ENCODE results near the gene IL1RAP.
"Not testable (repeated sequence)": the region's sequence is repeated elsewhere in the genome, so short reads cannot be mapped to it uniquely, and the experiment has no call there.

The IL1RAP gene

DNA sequence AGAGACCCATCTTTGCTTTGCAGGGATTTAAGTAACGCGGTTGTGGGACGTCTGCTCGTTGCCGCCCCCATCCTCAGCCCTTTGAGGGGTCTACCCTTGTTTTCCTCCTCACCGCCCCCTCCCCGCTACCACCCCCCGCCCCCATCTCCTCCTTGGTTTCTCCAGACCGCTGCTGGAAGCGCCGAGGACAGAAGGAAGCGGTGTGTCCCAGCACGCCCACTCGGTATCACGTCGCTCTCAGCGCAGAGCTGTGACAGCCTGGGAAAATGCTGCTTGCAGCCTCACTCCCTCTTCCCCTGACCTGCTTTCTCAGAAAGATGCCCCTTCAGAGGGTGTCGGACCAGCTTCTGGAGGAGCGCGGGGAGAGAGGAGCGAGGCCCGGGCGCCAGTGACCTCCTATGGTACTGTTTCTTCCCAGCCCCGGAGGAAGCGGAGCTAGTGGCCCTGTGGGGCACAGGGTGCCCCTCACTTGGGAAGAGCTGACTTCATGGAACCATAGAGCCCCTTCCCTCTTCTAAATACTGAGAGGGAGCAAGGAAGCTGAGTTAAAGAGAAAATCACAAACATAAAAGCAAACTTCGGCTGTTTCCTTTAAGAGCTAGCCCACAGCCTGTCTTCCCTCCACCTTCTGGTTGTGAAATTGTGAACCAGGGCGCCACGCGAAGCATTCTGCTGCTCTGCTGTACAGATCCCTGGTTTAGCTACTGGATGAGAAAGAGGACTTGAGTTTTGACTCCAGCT lies 698 bp downstream of the IL1RAP start:
- no peak for DNase-seq

DNA sequence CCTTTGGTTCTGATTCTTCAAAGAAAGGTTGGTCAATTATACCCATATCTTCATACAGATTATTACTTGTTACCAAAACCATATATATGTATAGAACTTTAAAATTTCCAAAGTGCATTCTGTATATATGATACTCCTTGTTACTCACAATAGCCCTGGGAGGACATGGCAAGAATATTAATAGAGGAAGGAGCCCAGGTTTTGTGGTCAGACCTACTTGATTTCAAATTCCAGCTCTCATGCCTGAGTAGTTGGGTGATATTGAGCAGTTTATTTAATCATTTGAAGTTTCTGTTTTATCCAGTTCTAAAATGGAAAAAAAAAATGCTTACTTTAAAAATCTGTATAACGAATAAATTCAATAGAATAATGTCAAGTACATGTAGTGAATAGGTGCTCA lies 2.5 kb downstream of the IL1RAP start:
- no peak for DNase-seq

DNA sequence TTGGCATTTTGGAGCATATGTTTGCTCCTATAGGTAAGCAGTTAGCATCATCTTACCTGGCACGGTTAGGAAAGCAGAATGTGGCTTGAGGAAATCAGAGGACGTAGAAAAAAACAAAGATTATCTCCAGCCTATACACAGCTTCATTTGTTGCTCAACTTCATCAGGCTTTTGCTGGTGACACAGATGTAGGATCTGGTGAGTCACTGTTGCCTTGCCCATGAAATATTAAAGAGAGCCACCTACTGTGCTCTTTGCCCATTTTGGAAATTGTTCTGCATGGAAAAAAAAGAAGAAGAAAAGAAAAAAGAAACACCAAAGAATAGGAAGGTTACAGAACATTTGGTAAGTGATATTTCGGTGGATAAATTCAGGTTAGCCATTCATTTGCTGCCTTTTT lies 3.8 kb downstream of the IL1RAP start:
- no peak for DNase-seq

DNA sequence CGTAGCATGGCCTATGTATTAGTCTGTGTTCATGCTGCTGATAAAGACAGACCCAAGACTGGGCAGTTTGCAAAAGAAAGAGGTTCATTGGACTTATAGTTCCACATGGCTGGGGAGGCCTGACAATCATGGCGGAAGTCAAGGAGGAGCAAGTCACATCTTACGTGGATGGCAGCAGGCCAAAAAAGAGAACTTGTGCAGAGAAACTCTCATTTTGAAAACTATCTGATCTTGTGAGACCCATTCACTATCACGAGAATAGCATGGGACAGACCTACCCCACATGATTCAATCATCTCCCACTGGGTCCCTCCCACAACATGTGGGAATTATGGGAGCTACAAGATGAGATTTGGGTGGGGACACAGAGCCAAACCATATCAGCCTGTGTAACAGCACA lies 4.6 kb downstream of the IL1RAP start:
- DNase-seq: not testable (repeated sequence)

DNA sequence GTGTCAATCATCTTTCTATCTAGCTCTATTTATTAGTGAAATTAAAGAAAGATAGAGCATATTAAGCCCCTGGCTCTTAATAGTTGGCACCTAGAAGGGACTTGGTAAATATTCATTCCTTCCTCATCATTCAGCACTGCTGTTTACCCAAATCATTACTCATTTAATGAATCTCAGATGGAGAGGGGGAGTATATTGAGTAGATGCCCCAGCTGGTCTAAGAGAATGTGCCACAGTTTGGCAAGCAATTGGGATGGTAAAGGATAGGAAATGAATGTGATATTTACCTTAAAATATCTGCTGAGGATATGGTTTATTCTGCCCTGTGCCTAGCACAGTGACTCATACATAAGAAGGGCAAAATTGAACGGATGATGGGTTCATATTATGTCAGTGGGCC lies 6.0 kb downstream of the IL1RAP start:
- no peak for DNase-seq

- no peak for DNase-seq
Measured at GRCh38 chr3:190521998-190522397, 8.1 kb downstream of the IL1RAP start.

DNA sequence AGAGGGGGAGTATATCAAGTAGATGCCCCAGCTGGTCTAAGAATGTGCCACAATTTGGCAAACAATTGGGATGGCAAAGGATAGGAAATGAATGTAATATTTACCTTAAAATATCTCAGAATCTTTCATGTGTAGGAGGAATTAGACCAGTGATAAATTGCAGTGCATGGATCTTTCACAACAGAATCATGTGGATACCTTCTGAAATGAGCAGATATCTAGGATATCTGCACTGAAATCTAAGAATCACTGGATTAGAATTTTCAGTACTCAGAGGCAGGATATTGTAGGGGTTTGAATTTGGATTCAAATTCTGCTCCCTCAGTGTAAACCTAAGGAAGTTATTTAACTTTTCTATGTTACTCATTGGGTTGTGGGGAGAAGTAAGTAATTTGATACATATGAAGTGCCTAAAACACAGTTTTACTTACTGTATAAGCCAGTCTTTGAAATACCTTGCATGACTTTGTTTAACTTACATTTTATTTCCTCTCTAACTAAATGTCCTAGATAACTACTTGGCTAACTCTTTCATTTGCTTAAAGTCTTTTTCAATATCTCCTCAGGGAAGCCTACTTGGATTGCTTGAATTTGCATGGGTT lies 8.8 kb downstream of the IL1RAP start:
- DNase-seq: no peak

GRCh38 chr3:190524942-190525341 lies 11.1 kb downstream of the IL1RAP start:
- DNase-seq: no peak

- DNase-seq: no peak
Measured at GRCh38 chr3:190525634-190526033, 11.7 kb downstream of the IL1RAP start.

GRCh38 chr3:190526787-190527762 lies 13.2 kb downstream of the IL1RAP start:
- no peak for DNase-seq

- DNase-seq: no peak
Measured at GRCh38 chr3:190528706-190529105, 14.8 kb downstream of the IL1RAP start.

GRCh38 chr3:190531406-190531805 lies 17.5 kb downstream of the IL1RAP start:
- DNase-seq: no peak

- DNase-seq: no peak
Measured at GRCh38 chr3:190532731-190533203, 18.9 kb downstream of the IL1RAP start.

- no peak for DNase-seq
Measured at GRCh38 chr3:190533511-190534281, 19.8 kb downstream of the IL1RAP start.

DNA sequence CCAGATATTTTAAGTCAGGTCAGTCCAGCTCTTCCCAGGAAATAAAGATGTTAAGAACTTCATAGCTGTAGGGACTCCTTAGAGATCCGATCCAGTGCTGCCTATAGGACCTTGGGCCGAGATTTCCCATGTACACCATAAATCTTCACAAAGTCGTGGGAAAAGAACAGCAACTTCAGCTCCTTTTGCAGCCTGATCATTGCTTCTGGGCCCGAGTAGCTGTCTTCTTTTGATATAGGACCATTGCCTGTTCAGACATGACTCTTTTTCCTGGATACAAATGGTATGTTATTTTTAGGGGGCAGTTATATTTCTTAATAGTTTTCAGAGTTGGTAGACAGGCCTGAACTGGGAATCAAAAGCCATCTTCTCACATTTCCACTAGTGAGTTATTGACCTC lies 20.5 kb downstream of the IL1RAP start:
- no peak for DNase-seq

- no peak for DNase-seq
Measured at GRCh38 chr3:190534986-190535385, 21.1 kb downstream of the IL1RAP start.

GRCh38 chr3:190537146-190537545 lies 23.3 kb downstream of the IL1RAP start:
- no peak for DNase-seq

- DNase-seq: no peak
Measured at GRCh38 chr3:190538288-190538687, 24.4 kb downstream of the IL1RAP start.

DNA sequence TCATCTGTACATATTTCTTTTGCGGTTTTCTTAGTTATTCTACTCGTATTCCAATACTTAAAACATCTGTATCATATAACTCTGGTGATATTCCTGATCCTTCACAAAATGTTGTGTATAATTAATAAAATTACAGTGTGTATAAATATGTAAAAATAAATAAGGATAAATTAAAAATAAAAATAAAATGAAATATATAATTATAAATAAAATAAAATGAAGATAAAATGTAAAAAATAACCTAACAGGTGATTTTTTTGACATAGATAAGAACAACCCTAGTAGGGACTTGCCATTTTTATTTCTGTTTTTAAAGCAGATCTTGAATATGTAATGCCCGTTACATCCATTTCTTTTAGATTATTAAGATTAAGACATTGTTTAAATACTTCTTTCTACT lies 25.6 kb downstream of the IL1RAP start:
- no peak for DNase-seq

DNA sequence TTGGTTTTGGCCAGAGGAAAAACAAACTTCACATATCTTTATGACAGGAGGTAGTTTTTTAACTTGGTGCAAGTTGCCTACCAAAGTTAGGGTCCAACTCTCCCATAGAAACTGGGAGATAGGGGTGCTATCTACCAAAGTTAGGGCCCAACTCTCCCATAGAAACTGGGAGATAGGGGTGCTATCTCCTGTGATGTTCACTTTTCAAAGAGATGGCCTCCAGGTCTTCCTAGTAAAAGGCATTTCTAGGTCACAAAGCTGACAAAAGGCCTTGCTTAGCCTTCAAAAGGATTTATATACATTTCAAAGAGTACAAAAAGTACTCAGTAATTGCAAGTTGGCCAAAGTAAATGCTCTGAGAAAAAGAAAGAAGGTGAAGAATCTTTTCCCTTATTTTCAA lies 27.1 kb downstream of the IL1RAP start:
- DNase-seq: no peak

DNA sequence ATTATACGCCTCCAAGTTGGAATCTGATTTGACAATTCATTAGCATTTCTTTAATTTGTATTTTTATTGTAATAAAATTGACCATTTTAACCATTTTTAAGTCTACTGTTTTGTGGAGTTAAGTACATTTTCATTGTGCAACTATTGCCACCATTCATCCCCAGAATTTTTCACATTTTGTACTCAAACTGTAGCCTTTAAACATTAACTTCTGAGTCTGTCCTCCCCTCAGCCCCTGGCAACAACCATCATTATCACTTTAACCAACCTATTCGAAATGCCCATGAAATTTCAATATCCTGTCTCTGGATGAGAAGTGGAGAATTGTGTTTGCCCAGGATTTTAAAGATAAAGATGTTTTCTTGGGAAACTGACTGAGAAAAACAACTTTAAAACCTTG lies 27.7 kb downstream of the IL1RAP start:
- DNase-seq: no peak

- no peak for DNase-seq
Measured at GRCh38 chr3:190542846-190543245, 29.0 kb downstream of the IL1RAP start.

- DNase-seq: no peak
Measured at GRCh38 chr3:190543671-190544070, 29.8 kb downstream of the IL1RAP start.

Data from NCI-H774 (cell line).